Measurements from ENCODE around the gene WBP2.
"Not testable (repeated sequence)": the region's sequence is repeated elsewhere in the genome, so short reads cannot be mapped to it uniquely, and the experiment has no call there.

Gene WBP2

DNA sequence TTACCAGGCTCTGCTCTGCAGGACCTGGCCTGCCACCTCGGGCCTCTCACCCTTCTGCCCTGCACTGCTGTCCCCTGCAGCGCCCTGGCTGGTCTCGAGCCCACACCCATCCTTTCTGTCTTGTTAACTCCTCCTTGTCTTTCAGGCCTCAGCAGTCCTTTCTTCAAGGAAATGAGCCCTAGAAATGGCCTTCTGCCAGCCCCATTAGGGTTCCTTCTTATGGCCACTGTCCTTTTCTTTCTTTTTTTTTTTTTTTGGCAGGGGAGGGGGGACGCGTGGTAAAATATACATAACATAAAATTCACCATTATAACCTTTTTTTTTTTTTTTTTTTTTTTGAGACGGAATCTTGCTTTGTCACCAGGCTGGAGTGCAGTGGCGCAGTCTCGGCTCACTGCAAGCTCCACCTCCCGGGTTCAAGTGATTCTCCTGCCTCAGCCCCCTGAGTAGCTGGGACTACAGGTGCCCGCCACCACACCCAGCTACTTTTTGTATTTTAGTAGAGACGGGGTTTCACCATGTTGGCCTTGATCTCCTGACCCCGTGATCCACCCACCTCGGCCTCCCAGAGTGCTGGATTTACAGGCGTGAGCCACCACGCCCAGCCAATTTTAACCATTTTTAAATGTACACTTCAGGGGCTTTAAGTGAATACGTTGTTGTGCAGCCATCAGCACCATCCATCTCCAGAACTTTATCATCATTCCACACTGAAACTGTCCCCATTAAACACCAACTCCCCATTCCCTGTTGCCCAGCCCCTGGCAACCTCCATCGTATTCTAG, 10.5 kb upstream of the WBP2 start:
- not testable (repeated sequence) for DNase-seq

DNA sequence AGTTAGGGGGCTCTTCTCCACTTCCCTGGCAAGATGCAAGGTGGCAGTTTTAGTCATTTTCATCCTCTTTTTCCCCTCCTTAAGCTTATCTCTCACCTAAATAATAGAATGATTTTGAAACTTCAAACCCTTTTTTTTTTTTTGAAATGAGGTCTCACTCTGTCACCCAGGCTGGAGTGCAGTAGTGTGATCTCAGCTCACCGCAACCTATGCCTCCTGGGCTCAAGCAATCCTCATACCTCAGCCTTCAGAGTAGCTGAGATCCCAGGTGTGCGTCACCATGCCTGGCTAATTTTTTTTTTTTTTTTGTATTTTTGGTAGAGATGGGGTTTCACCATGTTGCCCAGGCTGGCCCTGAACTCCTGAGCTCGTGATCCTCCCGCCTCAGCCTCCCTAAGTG, 9.8 kb upstream of the WBP2 start:
- not testable (repeated sequence) for DNase-seq

DNA sequence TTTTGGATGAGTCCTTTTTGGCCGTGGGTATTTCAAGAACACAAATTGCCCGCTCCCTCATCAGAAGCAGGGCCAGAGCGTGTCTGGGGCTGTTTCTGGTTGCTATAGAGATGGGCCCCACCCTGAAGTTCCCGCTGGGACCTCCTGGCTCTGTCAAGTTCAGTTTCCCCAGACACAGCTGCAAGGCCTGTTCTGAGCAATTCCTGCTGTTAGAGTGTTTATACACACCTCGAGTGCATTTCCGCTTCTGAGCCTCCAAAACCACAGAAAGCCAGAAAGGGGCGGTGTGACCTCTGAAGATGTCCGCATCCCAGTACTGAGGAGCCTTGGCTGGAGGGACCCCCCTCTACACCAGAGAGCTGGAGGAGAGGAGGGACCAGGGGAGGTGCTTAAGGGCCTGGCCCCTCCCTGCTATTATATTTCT, 9.3 kb upstream of the WBP2 start:
- DNase-seq: peak; percentile 70

DNA sequence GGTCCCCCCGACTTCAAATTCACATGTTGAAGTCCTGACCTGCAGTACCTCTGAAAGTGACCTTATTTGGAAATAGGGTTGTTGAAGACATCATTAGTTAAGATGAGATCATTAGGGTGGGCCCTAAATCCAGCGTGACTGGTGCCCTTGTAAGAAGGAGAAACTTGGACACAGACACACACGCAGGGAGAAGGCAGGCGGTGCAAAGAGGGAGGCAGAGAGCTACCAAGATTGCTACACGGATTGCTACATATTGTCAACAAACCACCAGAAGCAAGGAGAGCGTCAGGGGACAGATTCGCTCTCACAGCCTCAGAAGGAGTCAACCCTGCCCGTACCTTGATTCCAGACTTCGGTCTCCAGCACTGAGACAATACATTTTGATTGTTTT, 6.8 kb upstream of the WBP2 start:
- DNase-seq: no peak

DNA sequence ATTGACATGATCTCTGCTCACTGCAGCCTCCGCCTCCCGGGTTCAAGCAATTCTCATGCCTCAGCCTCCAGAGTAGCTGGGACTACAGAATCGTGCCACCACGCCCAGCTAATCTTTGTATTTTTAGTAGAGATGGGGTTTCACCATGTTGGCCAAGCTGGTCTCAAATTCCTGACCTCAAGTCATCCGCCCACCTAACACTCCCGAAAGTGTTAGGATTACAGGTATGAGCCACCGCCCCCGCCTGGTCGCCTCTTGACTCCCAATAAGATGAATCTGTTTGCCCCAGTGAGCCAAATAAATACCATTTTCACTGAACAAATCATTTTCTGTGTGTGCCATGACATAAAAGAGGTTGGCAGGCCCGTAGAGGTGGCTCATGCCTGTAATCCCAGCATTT, 4.2 kb upstream of the WBP2 start:
- DNase-seq: not testable (repeated sequence)

DNA sequence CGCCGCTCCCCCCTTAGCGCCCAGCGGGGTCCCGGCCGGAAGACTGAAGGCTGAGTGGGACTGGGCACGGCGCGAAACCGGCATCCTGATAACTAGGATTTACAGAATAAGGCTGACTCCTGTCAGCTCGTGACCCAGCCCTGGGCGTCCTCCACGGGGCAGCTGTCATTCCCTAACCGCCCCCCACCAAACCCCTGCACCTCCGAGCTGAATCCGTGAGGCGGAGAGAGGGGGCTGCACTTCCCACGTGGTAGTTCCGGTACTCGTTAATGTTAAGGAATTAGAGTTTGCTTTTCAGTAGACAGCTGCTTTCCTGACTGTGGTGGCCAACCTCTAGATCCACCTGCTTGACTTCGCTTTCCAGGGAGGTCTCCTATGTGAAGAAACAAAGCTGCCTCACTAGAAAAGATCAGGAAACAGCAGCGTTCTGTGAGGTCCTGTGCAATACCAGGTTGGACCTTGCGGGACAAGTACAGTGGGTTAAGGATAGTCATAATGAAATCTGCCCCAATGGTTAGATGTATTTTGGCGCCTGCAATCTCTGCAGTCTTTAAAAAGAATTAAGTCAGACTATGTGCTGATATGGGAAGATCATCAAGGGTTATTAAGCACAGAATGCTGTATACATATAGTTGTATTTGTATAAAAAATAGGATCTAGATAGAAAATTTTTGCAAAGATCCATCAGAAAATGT, 1.1 kb upstream of the WBP2 start:
- DNase-seq: no peak

DNA sequence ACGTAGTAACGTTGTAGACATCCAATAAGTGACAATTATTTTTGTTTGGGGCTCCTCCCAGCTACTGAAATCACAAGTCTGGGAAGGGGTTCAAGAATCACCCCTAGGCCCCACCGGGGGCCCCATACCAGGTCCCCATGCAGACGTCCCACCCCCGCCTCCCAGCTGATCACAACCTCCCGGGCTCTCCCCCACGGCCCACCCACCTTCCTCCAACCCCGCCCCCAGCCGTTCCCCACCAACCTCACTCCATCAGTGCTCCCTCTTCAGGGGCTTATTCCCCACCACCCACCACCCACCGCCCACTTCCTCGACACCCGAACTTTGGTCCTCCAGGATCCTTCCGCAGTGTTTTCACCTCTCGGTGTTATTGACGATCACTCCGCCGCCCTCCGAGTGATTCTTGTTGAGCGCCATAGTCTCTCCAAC, 240 bp downstream of the WBP2 start:
- DNase-seq: no peak

DNA sequence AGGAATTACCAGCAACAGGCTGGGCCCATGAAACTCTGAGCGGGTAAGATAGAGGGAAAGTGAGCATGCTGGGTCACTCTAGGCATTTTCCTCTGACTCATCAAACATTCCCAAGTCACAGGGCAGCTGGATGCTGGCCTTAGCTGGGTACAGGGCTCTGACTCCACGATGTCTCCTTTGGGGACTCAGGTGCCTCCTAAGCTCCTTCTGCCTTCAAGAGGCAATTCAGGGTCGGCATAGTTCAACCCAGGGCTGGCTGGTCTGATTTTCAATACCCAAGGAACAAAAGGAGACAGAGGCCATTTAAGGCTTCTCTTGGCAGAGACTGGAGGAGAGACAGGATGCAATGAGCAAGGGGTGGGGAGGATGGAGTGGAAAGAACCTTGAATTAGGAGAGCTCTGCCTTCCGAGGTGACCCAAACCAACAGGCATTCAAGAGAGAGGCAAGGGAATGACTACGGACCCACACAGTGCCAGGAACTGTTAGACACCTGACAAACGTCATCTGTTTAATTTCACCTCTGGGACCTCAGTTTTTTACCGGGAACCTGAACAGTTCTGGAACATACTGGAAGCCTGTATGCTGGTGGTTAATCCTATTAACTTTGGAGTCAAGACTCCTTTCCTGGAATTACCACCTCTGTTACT, 910 bp downstream of the WBP2 start:
- peak; percentile 68 for DNase-seq

DNA sequence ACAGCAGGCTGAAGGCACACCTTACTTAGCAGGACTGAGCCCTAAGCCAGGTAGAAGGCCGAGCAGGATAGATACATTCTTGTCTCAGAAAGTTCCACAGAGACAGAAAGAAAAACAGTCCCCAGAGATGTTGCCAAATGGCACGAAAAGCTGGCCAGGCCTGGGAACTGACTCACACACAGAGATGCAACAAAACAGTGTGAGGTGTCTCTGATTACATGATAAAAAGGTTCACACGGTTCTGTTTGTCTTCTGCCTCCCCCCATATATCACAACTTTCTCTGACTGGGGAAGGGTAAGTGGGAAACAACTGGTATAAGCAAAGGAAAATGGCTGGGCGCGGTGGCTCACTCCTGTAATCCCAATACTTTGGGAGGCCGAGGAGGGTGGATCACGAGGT, 1.7 kb downstream of the WBP2 start:
- peak; percentile 14 for DNase-seq

DNA sequence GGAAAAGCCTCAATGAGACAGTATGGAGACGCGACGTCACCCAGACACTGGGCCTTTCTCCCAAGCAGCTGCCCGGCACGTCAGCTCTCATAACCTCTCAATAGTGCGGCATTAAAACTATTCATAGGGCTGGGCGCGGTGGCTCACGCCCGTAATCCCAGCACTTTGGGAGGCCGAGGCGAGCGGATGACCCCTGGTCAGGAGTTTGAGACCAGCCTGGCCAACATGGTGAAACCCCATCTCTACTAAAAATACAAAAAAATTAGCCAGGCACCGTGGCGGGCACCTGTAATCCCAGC, 3.5 kb downstream of the WBP2 start:
- not testable (repeated sequence) for DNase-seq

DNA sequence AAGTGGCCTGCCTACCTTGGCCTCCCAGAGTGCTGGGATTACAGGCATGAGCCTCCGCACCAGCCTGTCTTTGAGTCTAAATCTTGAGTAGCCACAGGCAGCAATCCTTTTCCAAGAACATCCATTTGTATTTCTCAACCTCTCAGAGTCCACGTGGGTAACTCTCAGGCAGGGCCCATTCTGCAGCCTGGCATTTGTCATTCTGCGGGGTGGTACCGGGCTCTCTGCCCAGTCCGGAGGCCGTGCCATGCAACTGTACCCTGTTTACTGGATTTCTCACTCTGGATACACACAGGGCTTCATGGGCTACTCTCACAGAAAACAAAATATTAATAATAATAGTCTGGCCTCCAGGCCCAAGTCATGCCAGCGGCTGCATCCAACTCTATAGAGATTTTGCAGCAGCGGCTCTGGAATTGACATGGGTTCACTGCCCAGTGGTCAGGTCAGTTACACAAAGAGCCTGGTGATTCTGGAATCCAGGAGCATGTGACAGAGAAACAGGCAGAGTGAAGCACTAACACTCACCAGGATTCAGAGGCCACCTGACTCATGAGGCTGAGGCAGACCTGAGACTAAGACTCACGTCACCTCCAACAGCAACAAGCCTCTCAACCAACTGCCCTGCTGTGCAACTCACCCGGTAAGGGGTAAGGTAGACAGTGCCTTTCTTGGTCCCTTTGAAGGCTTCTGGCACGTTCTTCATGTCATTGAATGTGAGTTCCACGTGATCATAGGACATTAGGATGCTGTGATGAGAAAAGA, 4.0 kb downstream of the WBP2 start:
- no peak for DNase-seq

DNA sequence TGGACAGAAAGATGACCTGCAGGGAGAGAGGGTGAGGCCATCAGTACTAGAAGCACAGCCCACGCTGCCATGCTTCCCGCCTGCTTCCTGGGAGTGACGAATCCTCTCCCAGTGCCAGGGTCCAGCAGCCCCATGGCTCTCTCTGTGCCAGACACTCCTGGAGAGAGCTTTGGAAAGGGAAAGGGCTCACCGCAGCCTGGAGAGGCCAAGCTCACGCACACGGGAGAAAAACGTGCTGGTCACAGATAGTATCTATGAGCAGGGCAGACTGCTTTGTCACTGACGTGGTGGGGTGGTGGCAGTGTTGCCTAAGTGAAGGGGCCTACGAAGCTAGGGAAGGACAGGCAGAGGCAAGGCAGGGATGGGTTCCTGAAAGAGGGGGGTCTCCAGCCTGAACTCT, 5.4 kb downstream of the WBP2 start:
- DNase-seq: no peak

DNA sequence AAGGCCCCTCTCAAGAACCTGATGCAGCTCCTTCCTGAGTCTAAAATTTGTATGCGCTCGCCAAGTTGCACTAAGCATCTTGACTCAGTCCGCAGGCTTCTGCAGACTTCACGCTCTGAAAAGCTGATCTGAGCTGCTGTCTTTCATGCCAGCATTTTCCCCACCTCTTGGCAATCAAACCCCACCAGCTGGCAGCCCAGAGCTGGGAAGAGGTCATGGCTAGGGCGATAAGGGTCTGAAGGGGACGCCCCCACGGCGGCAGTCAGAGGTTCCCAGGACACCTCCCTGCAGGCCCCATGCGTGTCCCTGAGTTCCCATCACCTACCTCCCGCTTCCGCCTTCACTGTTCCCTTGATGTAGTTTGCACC, 5.9 kb downstream of the WBP2 start:
- no peak for DNase-seq

DNA sequence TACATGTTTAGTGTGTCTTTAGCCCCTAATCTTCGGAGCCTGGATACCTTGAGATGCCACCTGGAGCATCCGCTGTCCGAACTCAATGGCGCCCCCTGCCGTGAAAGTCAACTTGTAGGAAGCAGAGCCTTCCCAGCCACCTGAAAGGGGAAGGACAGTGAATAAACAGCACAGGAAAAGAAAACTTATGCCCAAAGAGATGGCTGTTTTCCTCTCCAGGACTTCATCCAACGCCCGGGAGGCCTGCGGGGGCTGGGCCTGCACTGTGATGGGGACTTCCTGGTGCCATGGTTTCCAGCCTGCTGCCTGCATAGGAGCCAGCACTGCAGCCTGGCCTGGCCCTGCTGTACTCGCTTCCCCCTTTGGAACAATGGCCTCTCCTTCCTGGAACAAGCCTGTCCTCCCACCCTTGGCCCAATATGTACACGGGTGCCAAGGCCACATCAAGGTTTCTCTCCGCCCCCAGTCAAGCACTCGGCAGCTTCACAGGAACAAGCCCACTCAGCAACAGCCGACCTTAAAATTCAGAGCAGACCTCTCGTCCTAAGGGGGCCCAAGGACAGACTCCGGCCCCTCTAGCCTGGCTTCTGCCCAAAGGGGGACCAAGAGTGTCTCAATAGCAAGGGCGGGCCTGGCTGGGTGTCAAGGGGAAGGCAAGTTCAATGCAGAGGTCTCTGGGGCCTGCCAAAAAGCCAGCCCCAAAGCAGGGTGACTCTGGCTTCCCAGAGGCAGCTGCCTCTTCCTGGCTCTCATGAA, 6.4 kb downstream of the WBP2 start:
- no peak for DNase-seq

DNA sequence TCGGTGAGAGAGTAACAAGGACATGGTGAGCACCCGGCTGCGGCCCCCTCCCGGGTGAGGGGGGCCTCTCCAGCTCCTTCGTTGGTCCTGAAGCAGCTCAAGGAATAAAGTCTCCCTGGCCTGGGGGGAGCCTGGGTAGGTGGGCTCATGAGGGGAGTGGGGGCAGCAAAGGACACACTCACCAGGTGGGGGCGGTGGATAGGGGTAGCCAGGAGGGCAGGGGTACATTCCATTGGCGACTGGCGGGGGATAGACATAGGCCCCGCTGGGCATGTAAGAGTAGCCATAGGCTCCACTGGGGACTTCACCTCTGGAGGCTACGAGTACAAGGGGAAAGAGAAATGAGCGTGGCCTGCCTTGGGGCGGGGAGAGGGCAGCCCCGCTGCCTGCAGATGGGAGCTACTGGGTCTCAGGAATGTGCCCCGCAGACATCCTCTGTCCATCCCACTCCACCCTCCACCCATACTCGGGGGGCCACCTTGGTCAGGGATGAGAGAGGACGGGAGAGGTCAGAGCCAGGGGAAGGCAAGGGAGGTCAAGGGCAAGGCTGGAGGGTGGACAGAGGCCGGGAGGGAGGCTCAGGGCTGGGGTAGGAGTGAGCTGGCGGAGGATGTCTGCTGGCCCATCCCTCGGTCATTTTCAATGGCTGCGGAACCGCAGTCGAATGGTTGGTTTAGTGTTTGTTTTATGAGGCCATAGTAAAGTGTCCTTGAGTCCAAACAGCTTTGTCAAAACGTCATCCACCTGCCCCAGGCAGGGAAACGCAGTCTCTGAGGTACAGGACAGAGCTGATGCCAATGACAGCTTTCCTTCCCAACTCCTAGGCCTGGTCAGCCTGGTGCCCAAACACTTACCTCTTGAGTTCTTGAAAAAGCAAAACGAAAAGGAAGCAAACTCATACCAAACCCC, 7.3 kb downstream of the WBP2 start:
- DNase-seq: no peak

DNA sequence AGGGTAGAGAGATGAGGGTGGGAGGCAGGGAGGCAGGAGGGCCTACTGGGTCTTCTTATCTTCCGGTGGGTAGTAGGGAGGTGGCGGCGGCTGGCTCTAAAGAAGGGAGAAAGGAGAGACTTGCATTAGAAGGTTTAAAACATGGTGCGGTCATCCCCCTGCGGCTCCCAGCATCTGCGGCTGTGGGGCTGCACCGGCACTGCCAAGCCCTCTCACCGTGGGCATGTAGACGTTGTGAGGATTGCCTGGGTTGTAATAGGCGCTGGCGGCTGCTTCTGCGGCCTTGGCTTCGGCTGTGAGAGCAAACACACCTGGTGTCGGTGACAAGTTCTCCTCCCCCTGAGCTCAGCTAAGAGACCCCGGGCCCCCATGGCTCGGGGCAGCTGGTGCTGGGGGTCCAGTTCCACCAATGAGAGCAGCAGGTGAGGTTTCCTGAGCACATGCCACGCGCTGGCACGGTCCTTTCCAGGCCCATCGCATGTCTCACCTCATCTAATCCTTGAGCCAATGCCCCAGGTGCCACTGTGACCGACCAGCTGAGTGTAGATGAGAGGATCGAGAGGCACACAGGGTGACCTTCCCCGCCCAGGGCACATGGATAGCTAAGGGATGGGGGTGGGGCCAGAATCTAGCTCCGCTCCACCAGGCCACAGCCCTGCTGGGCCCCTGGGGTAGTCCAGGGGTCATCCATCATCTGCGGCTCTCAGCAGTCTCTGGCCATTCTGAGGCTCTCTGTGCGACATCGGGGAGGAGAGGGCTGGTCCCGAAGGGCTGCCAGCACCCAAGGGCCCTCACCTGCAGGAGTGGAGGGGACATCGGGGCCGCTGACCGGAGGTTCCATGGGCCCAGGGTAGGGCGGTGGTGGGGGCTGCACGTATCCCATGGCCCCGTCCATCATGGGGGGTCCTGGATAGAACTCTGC, 8.2 kb downstream of the WBP2 start:
- no peak for DNase-seq

DNA sequence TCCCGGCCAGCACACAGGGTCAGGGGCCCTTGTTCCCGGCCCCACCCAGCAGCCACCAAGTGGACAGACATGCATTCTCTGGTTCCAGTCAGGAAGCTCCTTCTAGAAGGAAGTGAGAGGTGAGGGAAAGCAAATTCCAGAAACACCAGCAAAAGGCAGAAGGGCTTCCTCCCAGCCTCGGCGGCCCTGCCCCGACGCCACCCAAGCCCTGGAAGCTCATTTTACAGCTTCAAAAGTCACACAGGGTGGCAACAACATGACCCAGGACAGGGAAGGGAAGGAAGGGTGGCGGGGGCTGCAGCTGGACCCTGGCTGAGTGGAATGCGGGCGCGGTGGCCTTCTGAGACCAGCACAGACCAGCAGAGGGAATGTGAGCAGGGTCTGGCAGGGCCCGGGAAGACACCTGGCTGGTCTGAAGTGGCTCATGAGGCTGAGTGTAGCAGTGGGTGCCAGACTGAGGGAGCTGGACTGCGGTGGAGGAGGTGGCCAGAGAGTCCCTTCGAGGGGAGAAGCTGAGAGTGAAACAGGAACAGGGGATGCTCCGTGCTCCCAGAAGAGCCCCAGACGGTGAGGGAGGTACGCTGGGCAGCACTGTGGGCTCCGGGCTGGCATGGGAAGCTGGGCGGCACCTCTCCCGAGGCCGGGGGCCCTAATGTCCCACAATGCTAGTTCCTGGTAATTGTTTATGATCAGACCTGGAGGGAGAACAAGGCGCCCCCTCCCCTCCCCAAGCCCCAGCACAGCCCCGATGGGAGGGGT, 9.0 kb downstream of the WBP2 start:
- no peak for DNase-seq

DNA sequence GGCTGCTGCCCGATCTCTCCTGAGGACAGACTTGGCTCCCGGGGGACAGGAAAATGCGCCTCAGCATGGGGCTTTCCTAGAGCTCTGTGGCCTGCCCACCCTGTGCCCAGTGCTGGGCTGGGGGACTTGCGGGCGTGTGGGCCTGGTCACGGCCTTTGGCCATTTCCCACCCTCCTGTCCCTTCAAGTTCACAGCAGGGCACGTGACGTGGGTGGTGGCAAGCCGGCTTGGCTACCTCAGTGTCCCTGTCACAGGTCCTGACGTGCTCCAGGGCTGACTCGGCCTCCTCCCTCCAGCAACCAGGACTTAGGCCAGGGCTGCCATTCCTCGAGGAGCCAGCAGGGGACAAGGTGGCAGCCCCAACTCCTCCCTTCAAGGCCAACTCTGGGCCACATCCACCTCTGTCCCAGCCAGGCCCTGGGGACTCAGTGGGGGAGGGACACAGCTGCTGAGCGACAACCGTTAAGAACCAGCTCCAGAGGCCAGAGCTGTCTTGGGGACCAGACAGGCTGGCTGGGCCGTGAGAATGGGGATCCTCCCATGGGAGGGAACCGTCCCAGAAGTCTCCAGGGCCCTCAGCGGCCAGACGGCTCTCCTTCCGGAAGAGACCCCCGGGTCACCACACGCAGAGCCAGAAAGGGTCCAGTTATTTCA, 9.9 kb downstream of the WBP2 start:
- DNase-seq: peak; percentile 56

DNA sequence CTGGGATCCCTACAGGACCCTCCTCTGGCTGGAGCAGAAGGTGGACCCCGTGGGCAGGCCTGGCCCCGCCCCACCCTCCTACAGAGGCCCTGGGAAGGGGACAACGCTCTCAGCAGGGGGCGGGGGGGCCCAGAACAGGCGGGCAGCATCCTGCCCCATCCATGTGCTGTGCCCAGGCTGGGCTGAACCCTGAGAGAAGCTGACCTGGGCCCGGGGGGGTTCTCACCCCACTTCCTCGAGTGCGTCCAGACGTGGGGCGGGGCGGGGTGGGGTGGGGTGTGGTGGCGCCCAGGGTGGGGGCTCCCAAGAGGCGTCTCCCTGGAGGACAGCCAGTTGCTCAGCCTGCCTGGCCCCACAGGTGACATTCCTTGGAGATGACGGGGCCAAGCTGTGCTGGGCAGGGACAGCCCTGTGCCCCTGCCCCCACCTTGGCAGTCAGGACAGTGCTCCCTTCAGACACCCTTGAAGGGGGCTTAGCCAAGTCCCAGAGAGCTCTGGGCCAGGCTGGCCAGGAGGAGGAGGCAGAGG, 10.5 kb downstream of the WBP2 start:
- DNase-seq: no peak

Data from HCEC 1CT (cell line).